Endothelial cell of umbilical vein (primary cell): ENCODE data around the gene PTPRD. TPM values are rescaled to one million over a fixed set of nuclear protein-coding genes. Genes with fewer than 3 reads are reported as not detected.

Experiments
- BruUV-seq: library from RNA; stranded (reverse); fragments of 400-500 nt; replicated peaks from 2 replicates; lab custom pipeline; 2021; lab: Mats Ljungman, UMichigan
- CTCF ChIA-PET: fragments of 300-600, 350-600 bp; sonication (Branson Sonifier 250); formaldehyde crosslinking; loops from one replicate; lab custom pipeline; 2021; ENCODE audit warnings: antibody characterized with exemption, inconsistent platforms; lab: Charles Lee
- POLR2A ChIA-PET: fragments of 300-600, 350-600 bp; sonication (Branson Sonifier 250); formaldehyde crosslinking; loops from one replicate; lab custom pipeline; 2021; ENCODE audit warnings: antibody characterized with exemption, inconsistent platforms; lab: Charles Lee
- DNase-seq: peaks from one replicate; pipeline ENCODE4 v3.0.0-alpha.2; 2011; ENCODE audit warnings: low read depth, low spot score
- FAIRE-seq: peaks from 2 replicates; lab custom pipeline; 2011; peaks lifted over from hg19 to GRCh38; lab: Jason Lieb, UNC
- H2AFZ ChIP-seq: 2 replicates; pipeline ENCODE4 v1.6.0; 2012; ENCODE audit warnings: low read depth, low read length, control low read depth, inconsistent platforms
- H3K27ac ChIP-seq: 2 replicates; pipeline ENCODE4 v1.5.1; 2011; ENCODE audit warnings: low read depth, mild to moderate bottlenecking, control low read depth, low read length, moderate library complexity; ENCODE audit not compliant: insufficient read depth
- H3K27me3 ChIP-seq, 2 experiments: 2 replicates each; pipeline versions ENCODE4 v1.6.0 to v1.6.1; 2011; ENCODE audit warnings: low read length in 2 of 2, mixed read lengths in 1 of 2; ENCODE audit not compliant: control insufficient read depth in 2 of 2, insufficient read depth in 2 of 2
- H3K36me3 ChIP-seq, 2 experiments: 2 replicates in 1 of 2; 3 replicates in 1 of 2; pipeline ENCODE4 v1.5.1; 2011; ENCODE audit warnings: low read length in 2 of 2, mild to moderate bottlenecking in 1 of 2, moderate library complexity in 1 of 2; ENCODE audit not compliant: control insufficient read depth in 2 of 2, insufficient read depth in 2 of 2; ENCODE audit errors: extremely low read depth in 1 of 2
- H3K4me1 ChIP-seq: 3 replicates; pipeline ENCODE4 v1.5.1; 2011; ENCODE audit warnings: mild to moderate bottlenecking, low read length; ENCODE audit not compliant: control insufficient read depth, insufficient read depth; ENCODE audit errors: extremely low read depth
- H3K4me2 ChIP-seq: 2 replicates; pipeline ENCODE4 v1.6.1; 2011; ENCODE audit warnings: low read length, control low read depth, mixed read lengths; ENCODE audit not compliant: insufficient read depth
- H3K4me3 ChIP-seq, 3 experiments: fragments of 200-600 bp in 1 of 3; sonication (generic), shearing (Covaris generic) in 1 of 3; replicated peaks in 1 of 3; 2 replicates each; pipeline ENCODE4 v1.5.1; 2011 to 2016; ENCODE audit warnings: control low read depth in 3 of 3, low read length in 3 of 3, mild to moderate bottlenecking in 2 of 3, inconsistent platforms in 1 of 3, low read depth in 1 of 3, moderate library complexity in 1 of 3; ENCODE audit not compliant: insufficient read depth in 1 of 3
- H3K79me2 ChIP-seq: 2 replicates; pipeline ENCODE4 v1.6.0; 2012; ENCODE audit warnings: low read length, inconsistent platforms; ENCODE audit not compliant: control insufficient read depth, insufficient read depth
- H3K9ac ChIP-seq: replicated peaks from 2 replicates; pipeline ENCODE3; 2011; ENCODE audit warnings: low read length, control low read depth; ENCODE audit not compliant: insufficient read depth; ENCODE audit errors: extremely low read depth
- H3K9me1 ChIP-seq: replicated peaks from 3 replicates; pipeline ENCODE4 v1.6.0; 2011; ENCODE audit warnings: mild to moderate bottlenecking, low read length; ENCODE audit not compliant: control insufficient read depth, insufficient read depth; ENCODE audit errors: extremely low read depth
- H3K9me3 ChIP-seq: replicated peaks from 2 replicates; pipeline ENCODE4 v1.5.1; 2012; ENCODE audit warnings: low read length, inconsistent platforms; ENCODE audit not compliant: control insufficient read depth, insufficient read depth
- H4K20me1 ChIP-seq: replicated peaks from 2 replicates; pipeline ENCODE3; 2011; ENCODE audit warnings: mild to moderate bottlenecking, low read length; ENCODE audit not compliant: control insufficient read depth, insufficient read depth; ENCODE audit errors: extremely low read depth
- CTCF ChIP-seq, 2 donors: IDR thresholded peaks; 1 replicate in 1 of 2; 2 replicates in 1 of 2; pipeline ENCODE4 v1.5.1; 2011; ENCODE audit warnings: low read length in 2 of 2, mild to moderate bottlenecking in 2 of 2, moderate library complexity in 2 of 2, control low read depth in 1 of 2, inconsistent platforms in 1 of 2, low read depth in 1 of 2; ENCODE audit not compliant: insufficient read depth in 1 of 2; ENCODE audit errors: extremely low read depth in 1 of 2
- EZH2 ChIP-seq: IDR thresholded peaks from 2 replicates; pipeline ENCODE4 v1.6.1; 2012; ENCODE audit warnings: borderline replicate concordance, low read depth, mild to moderate bottlenecking, moderate library complexity, low read length, inconsistent platforms; ENCODE audit not compliant: severe bottlenecking
- FOS ChIP-seq: IDR thresholded peaks from 2 replicates; pipeline ENCODE4 v1.6.1; 2011; ENCODE audit warnings: mild to moderate bottlenecking, low read length, moderate library complexity, borderline replicate concordance; ENCODE audit not compliant: insufficient read depth
- GATA2 ChIP-seq: IDR thresholded peaks from 2 replicates; pipeline ENCODE4 v1.7.0; 2011; ENCODE audit warnings: low read depth, mild to moderate bottlenecking, moderate library complexity, mixed read lengths, low read length; ENCODE audit not compliant: insufficient read length, insufficient read depth
- JUN ChIP-seq: IDR thresholded peaks from 2 replicates; pipeline ENCODE4 v1.6.1; 2011; ENCODE audit warnings: borderline replicate concordance, low read depth; ENCODE audit not compliant: insufficient read length, insufficient read depth
- MAX ChIP-seq: IDR thresholded peaks from 2 replicates; pipeline ENCODE4 v1.6.1; 2011; ENCODE audit not compliant: insufficient read depth, insufficient read length
- MYC ChIP-seq: IDR thresholded peaks from one replicate; pipeline ENCODE4 v1.6.1; 2011; ENCODE audit warnings: mild to moderate bottlenecking, low read depth, low read length
- POLR2A ChIP-seq: IDR thresholded peaks from 2 replicates; pipeline ENCODE4 v1.6.1; 2012; ENCODE audit warnings: low read depth, mild to moderate bottlenecking, control low read depth, low read length
- POLR2AphosphoS5 ChIP-seq: IDR thresholded peaks from 2 replicates; pipeline ENCODE4 v1.6.1; 2012; ENCODE audit warnings: low read depth, mild to moderate bottlenecking, control low read depth, low read length, moderate library complexity; ENCODE audit not compliant: insufficient read depth
- dilution Hi-C: fragments of 300-500 bp; cut with MboI; formaldehyde crosslinking; loops from one replicate; pipeline ENCODE4 v1.15.0; 2019; ENCODE audit warnings: low sequenced_read_pairs; ENCODE audit not compliant: extremely low pct_ligation_motif_present
- intact Hi-C: fragments of 100-400 bp; cut with micrococcal nuclease; formaldehyde crosslinking; loops from one replicate; pipeline ENCODE4 v1.10.0; 2022
- polyA plus RNA-seq, 4 experiments: library from polyadenylated mRNA; depleted of rRNA in 3 of 4; stranded (reverse) in 3 of 4; unstranded in 1 of 4; fragments of >200 nt; gene quantifications; 2 replicates each; pipeline versions ENCODE4 v1.2.1 to v1.2.3, GENCODE V29; 2011 to 2012; ENCODE audit warnings: missing spikeins in 1 of 4
- total RNA-seq: library from RNA; stranded (reverse); gene quantifications from 2 replicates; pipeline ENCODE4 v1.2.3, GENCODE V29; 2021

Gene PTPRD
- total and polyA plus RNA-seq, 2 donors (not counting 3 experiments of a cell fraction or from before 2014, with no cell fraction given): 5.5 to 5.7 TPM

GRCh38 chr9:8400378-8400777 lies 2212.4 kb downstream of the PTPRD start:
- H3K4me3 ChIP-seq: no peak overlapping the region
- ChIA-PET POLR2A (no interaction called here), CTCF (interaction anchor here (0.8 to 0.9 kb wide), 2 partner anchors 10 to 458 kb away, joined by 3 read pairs; no protein-coding TSS in a partner anchor)
- peaks cover 14% of the 10 kb centered on the region for H3K4me1 ChIP-seq
- H4K20me1 ChIP-seq: no peaks in the 10 kb centered on the region
- no peak overlapping the region for H2AFZ ChIP-seq
- H3K27me3 ChIP-seq: no peaks in the 10 kb centered on the region
- H3K9me3 ChIP-seq: no peaks in the 10 kb centered on the region
- no peaks in the 10 kb centered on the region for H3K9me1 ChIP-seq
- no peaks in the 10 kb centered on the region for H3K79me2 ChIP-seq
- no TSS peak for BruUV-seq
- TF ChIP-seq MYC: no peak
- peak; percentile 30 for TF ChIP-seq POLR2AphosphoS5
- TF ChIP-seq GATA2: peak; percentile 94
- peak; percentile 85 for TF ChIP-seq FOS
- no peak for TF ChIP-seq POLR2A
- TF ChIP-seq JUN: no peak
- intact Hi-C loops: loop anchor here (2.0 kb wide), 1 partner anchor 32 kb away; no protein-coding TSS in a partner anchor
- FAIRE-seq (peak; percentile 83), DNase-seq (peak; percentile 56)
- H3K36me3 ChIP-seq: no peaks in the 10 kb centered on the region
- H3K4me2 ChIP-seq: peak overlapping the region; percentile 31
- peak overlapping the region; percentile 29 for H3K27ac ChIP-seq
- no peak overlapping the region for H3K9ac ChIP-seq
- dilution Hi-C loops: no loop called here

GRCh38 chr9:8395022-8395421 lies 2217.8 kb downstream of the PTPRD start:
- Histone ChIP-seq H3K27ac (no peak overlapping the region), H3K9ac (no peak overlapping the region), H3K4me2 (no peak overlapping the region), H3K79me2 (no peaks in the 10 kb centered on the region), H3K4me3 (no peak overlapping the region), H3K9me1 (no peaks in the 10 kb centered on the region), H3K4me1 (peaks cover 2% of the 10 kb centered on the region), H4K20me1 (no peaks in the 10 kb centered on the region), H3K27me3 (no peaks in the 10 kb centered on the region), H2AFZ (no peak overlapping the region), H3K9me3 (no peaks in the 10 kb centered on the region), H3K36me3 (no peaks in the 10 kb centered on the region)
- dilution Hi-C loops: no loop called here
- DNase-seq (no peak), FAIRE-seq (no peak)
- no TSS peak for BruUV-seq
- ChIA-PET CTCF (no interaction called here), POLR2A (no interaction called here)
- no peak for TF ChIP-seq MYC
- TF ChIP-seq CTCF (IDR thresholded peaks at IDR 0.05; ENCODE audit: extremely low read depth in 1 of 2, insufficient read depth in 1 of 2, low read depth in 1 of 2, low read length in 2 of 2): no peak
- no peak for TF ChIP-seq JUN
- TF ChIP-seq POLR2A: no peak
- TF ChIP-seq FOS: no peak
- no peak for TF ChIP-seq EZH2
- no peak for TF ChIP-seq GATA2
- TF ChIP-seq MAX: no peak
- no peak for TF ChIP-seq POLR2AphosphoS5
- intact Hi-C loops: no loop called here
